ENCODE results near the gene SCFD2.

SCFD2 gene

GRCh38 chr4:52979821-52980590 is 385.9 kb downstream of the SCFD2 start:
- TF ChIP-seq CTCF (IDR thresholded peaks at IDR 0.05; ENCODE audit: insufficient read depth, low read length) (no peak), GABPA (IDR thresholded peaks at IDR 0.05; ENCODE audit: low read depth) (no peak), POLR2AphosphoS5 (IDR thresholded peaks at IDR 0.05; ENCODE audit: low read depth) (no peak), SPI1 (IDR thresholded peaks at IDR 0.05; ENCODE audit: borderline replicate concordance, low read depth) (no peak), REST (IDR thresholded peaks at IDR 0.05; ENCODE audit: insufficient replicate concordance, low read depth) (no peak)

GRCh38 chr4:52979020-52979419 is 386.8 kb downstream of the SCFD2 start:
- Histone ChIP-seq H3K27me3 (ENCODE audit: insufficient read depth, poor library complexity, severe bottlenecking) (no peaks in the 10 kb centered on the region), H3K27ac (replicated peaks) (no peak overlapping the region), H3K4me3 (replicated peaks; ENCODE audit: insufficient read depth, low read length) (no peak overlapping the region)
- no peak for DNase-seq (ENCODE audit: low read depth in 1 of 2, low spot score in 1 of 2)
- no peak for TF ChIP-seq CTCF (IDR thresholded peaks at IDR 0.05; ENCODE audit: insufficient read depth, low read length)
- TF ChIP-seq SPI1 (IDR thresholded peaks at IDR 0.05; ENCODE audit: borderline replicate concordance, low read depth) = no peak
- no peak for TF ChIP-seq GABPA (IDR thresholded peaks at IDR 0.05; ENCODE audit: low read depth)
- no peak for TF ChIP-seq POLR2AphosphoS5 (IDR thresholded peaks at IDR 0.05; ENCODE audit: low read depth)
- TF ChIP-seq REST (IDR thresholded peaks at IDR 0.05; ENCODE audit: insufficient replicate concordance, low read depth) = no peak

More at GRCh38 chr4:52979821-52980590, 385.9 kb downstream of the SCFD2 start:
- no peak for DNase-seq (ENCODE audit: low read depth in 1 of 2, low spot score in 1 of 2)
- Histone ChIP-seq H3K27ac (replicated peaks) (no peak overlapping the region), H3K4me3 (replicated peaks; ENCODE audit: insufficient read depth, low read length) (no peak overlapping the region), H3K27me3 (ENCODE audit: insufficient read depth, poor library complexity, severe bottlenecking) (no peaks in the 10 kb centered on the region)

GRCh38 chr4:52977252-52977651 is 388.6 kb downstream of the SCFD2 start:
- H3K4me3 ChIP-seq (replicated peaks; ENCODE audit: insufficient read depth, low read length) = no peak overlapping the region
- TF ChIP-seq SPI1 (IDR thresholded peaks at IDR 0.05; ENCODE audit: borderline replicate concordance, low read depth) (no peak), CTCF (IDR thresholded peaks at IDR 0.05; ENCODE audit: insufficient read depth, low read length) (no peak), GABPA (IDR thresholded peaks at IDR 0.05; ENCODE audit: low read depth) (no peak), POLR2AphosphoS5 (IDR thresholded peaks at IDR 0.05; ENCODE audit: low read depth) (no peak), REST (IDR thresholded peaks at IDR 0.05; ENCODE audit: insufficient replicate concordance, low read depth) (no peak)
- no peak for DNase-seq (ENCODE audit: low read depth in 1 of 2, low spot score in 1 of 2)
- no peaks in the 10 kb centered on the region for H3K27me3 ChIP-seq (ENCODE audit: insufficient read depth, poor library complexity, severe bottlenecking)
- no peak overlapping the region for H3K27ac ChIP-seq (replicated peaks)

Measured in HL-60 (cell line).